ENCODE data around the gene CXCL12.

The CXCL12 gene

GRCh38 chr10:44362866-44363711 is 21.8 kb downstream of the CXCL12 start:
- DNase-seq (ENCODE audit: low read depth), result no peak

GRCh38 chr10:44361109-44361508 is 23.8 kb downstream of the CXCL12 start:
- no peak for DNase-seq (ENCODE audit: low read depth)

- DNase-seq (ENCODE audit: low read depth), result no peak
These were observed 26.7 kb downstream of the CXCL12 start for GRCh38 chr10:44358080-44358771.

GRCh38 chr10:44357023-44357540 is 27.8 kb downstream of the CXCL12 start:
- no peak for DNase-seq (ENCODE audit: low read depth)

GRCh38 chr10:44356139-44357022 is 28.5 kb downstream of the CXCL12 start:
- no peak for DNase-seq (ENCODE audit: low read depth)

GRCh38 chr10:44355630-44356029 is 29.3 kb downstream of the CXCL12 start:
- DNase-seq (ENCODE audit: low read depth), result no peak

- no peak for DNase-seq (ENCODE audit: low read depth)
These were observed 30.1 kb downstream of the CXCL12 start for GRCh38 chr10:44354771-44355170.

GRCh38 chr10:44353721-44354120 is 31.2 kb downstream of the CXCL12 start:
- DNase-seq (ENCODE audit: low read depth), result no peak

- DNase-seq (ENCODE audit: low read depth), result no peak
These were observed 31.8 kb downstream of the CXCL12 start for GRCh38 chr10:44353128-44353390.

- no peak for DNase-seq (ENCODE audit: low read depth)
These were observed 32.4 kb downstream of the CXCL12 start for GRCh38 chr10:44352316-44353127.

GRCh38 chr10:44348496-44348895 is 36.4 kb downstream of the CXCL12 start:
- DNase-seq (ENCODE audit: low read depth), result no peak

GRCh38 chr10:44347609-44348400 is 37.1 kb downstream of the CXCL12 start:
- no peak for DNase-seq (ENCODE audit: low read depth)

GRCh38 chr10:44344727-44345126 is 40.2 kb downstream of the CXCL12 start:
- DNase-seq (ENCODE audit: low read depth), result no peak

- no peak for DNase-seq (ENCODE audit: low read depth)
These were observed 41.1 kb downstream of the CXCL12 start for GRCh38 chr10:44343843-44344242.

GRCh38 chr10:44341886-44342285 is 43.0 kb downstream of the CXCL12 start:
- DNase-seq (ENCODE audit: low read depth), result no peak

- no peak for DNase-seq (ENCODE audit: low read depth)
These were observed 44.3 kb downstream of the CXCL12 start for GRCh38 chr10:44340557-44340956.

GRCh38 chr10:44339218-44339617 is 45.7 kb downstream of the CXCL12 start:
- no peak for DNase-seq (ENCODE audit: low read depth)

- DNase-seq (ENCODE audit: low read depth), result no peak
These were observed 47.8 kb downstream of the CXCL12 start for GRCh38 chr10:44337081-44337480.

- DNase-seq (ENCODE audit: low read depth), result no peak
These were observed 49.4 kb downstream of the CXCL12 start for GRCh38 chr10:44335330-44336021.

GRCh38 chr10:44334621-44335184 is 50.2 kb downstream of the CXCL12 start:
- DNase-seq (ENCODE audit: low read depth), result no peak

All from stimulated activated CD8-positive, alpha-beta memory T cell treated with anti-CD3 and anti-CD28 coated beads, Interleukin-15, amount 100 ng/mL, for 1 hour (primary cell).